Fibroblast of villous mesenchyme (primary cell): Measurements from ENCODE around the gene ELP4. TPM values are rescaled to one million over a fixed set of nuclear protein-coding genes. Genes with fewer than 3 reads are reported as not detected.

Source experiments
- DNase-seq: peaks from one replicate; pipeline ENCODE4 v3.0.0-alpha.2; 2010; ENCODE audit warnings: low read depth
- H3K4me3 ChIP-seq: 2 replicates; pipeline ENCODE4 v1.5.1; 2011; ENCODE audit warnings: low read depth, mild to moderate bottlenecking, low read length
- CTCF ChIP-seq: IDR thresholded peaks from 2 replicates; pipeline ENCODE4 v1.5.1; 2012; ENCODE audit warnings: low read depth, mild to moderate bottlenecking, low read length; ENCODE audit not compliant: insufficient read depth
- total RNA-seq: library from RNA; depleted of rRNA; stranded (reverse); fragments of >200 nt; gene quantifications from 2 replicates; pipeline ENCODE4 v1.2.3, GENCODE V29; 2012

The ELP4 gene
- total RNA-seq, 1 donor, result 19.0 TPM

- no peak for TF ChIP-seq CTCF
- no peak for DNase-seq
- no peak overlapping the region for H3K4me3 ChIP-seq
These were observed 73.1 kb downstream of the ELP4 start for GRCh38 chr11:31582697-31583096.

- no peak for DNase-seq
- no peak overlapping the region for H3K4me3 ChIP-seq
- no peak for TF ChIP-seq CTCF
These were observed 88.9 kb downstream of the ELP4 start for GRCh38 chr11:31598454-31598853.

GRCh38 chr11:31601635-31602282 lies 92.2 kb downstream of the ELP4 start:
- no peak for DNase-seq
- no peak for TF ChIP-seq CTCF
- no peak overlapping the region for H3K4me3 ChIP-seq

- H3K4me3 ChIP-seq, result no peak overlapping the region
- no peak for DNase-seq
- TF ChIP-seq CTCF, result no peak
These were observed 97.3 kb downstream of the ELP4 start for GRCh38 chr11:31606893-31607292.

- H3K4me3 ChIP-seq, result no peak overlapping the region
- DNase-seq, result no peak
- no peak for TF ChIP-seq CTCF
These were observed 98.3 kb downstream of the ELP4 start for GRCh38 chr11:31607914-31608313.

- no peak overlapping the region for H3K4me3 ChIP-seq
- TF ChIP-seq CTCF, result no peak
- DNase-seq, result no peak
These were observed 99.4 kb downstream of the ELP4 start for GRCh38 chr11:31608995-31609394.

GRCh38 chr11:31610544-31610943 lies 101.0 kb downstream of the ELP4 start:
- no peak for DNase-seq
- no peak overlapping the region for H3K4me3 ChIP-seq
- no peak for TF ChIP-seq CTCF
